ENCODE measurements around the gene SNX22.

SNX22 gene

GRCh38 chr15:64191971-64192830 lies 40.7 kb downstream of the SNX22 start:
- ChIA-PET POLR2A (ENCODE audit: low non-redundant PET) (no interaction called here), CTCF (no interaction called here)
- DNase-seq (ENCODE audit: low spot score) = no peak
- no peak for TF ChIP-seq CTCF (conservative IDR thresholded peaks at IDR 0.05; ENCODE audit: low read depth)
- no peak overlapping the region for H3K27ac ChIP-seq

- ChIA-PET CTCF (interaction anchor here (0.6 to 0.8 kb wide), 3 partner anchors 18 to 181 kb away, joined by 3 to 4 read pairs (median 4); no protein-coding TSS in a partner anchor), POLR2A (ENCODE audit: low non-redundant PET) (no interaction called here)
- no peak overlapping the region for H3K27ac ChIP-seq
- no peak for DNase-seq (ENCODE audit: low spot score)
- no peak for TF ChIP-seq CTCF (conservative IDR thresholded peaks at IDR 0.05; ENCODE audit: low read depth)
These were observed 42.4 kb downstream of the SNX22 start for GRCh38 chr15:64193971-64194370.

GRCh38 chr15:64197425-64197824 lies 45.9 kb downstream of the SNX22 start:
- CTCF ChIA-PET = interaction anchor here (0.7 kb wide), 1 partner anchor 29 kb away, joined by 6 read pairs; no protein-coding TSS in a partner anchor
- POLR2A ChIA-PET (ENCODE audit: low non-redundant PET) = no interaction called here
- DNase-seq (ENCODE audit: low spot score) = no peak
- no peak overlapping the region for H3K27ac ChIP-seq
- no peak for TF ChIP-seq CTCF (conservative IDR thresholded peaks at IDR 0.05; ENCODE audit: low read depth)

GRCh38 chr15:64205202-64205601 lies 53.7 kb downstream of the SNX22 start:
- POLR2A ChIA-PET (ENCODE audit: low non-redundant PET) = no interaction called here
- no peak for DNase-seq (ENCODE audit: low spot score)
- H3K27ac ChIP-seq = no peak overlapping the region
- no peak for TF ChIP-seq CTCF (conservative IDR thresholded peaks at IDR 0.05; ENCODE audit: low read depth)
- CTCF ChIA-PET = interaction anchor here (0.6 to 1.2 kb wide), 2 partner anchors 52 to 157 kb away, joined by 3 read pairs; no protein-coding TSS in a partner anchor
